Mesenchymal stem cell (in vitro differentiated cells and primary cell): ENCODE measurements around the gene TECR.

Experiments
- DNase-seq: peaks from one replicate; pipeline ENCODE4 v3.0.0-alpha.2; 2013
- H2AFZ ChIP-seq: one replicate; pipeline ENCODE4 v1.6.1; 2013; ENCODE audit warnings: low read depth, mild to moderate bottlenecking, control low read depth, inconsistent platforms, low read length, moderate library complexity
- H2AK5ac ChIP-seq: 2 replicates; pipeline ENCODE4 v1.6.1; 2013; ENCODE audit warnings: low read length, moderate library complexity, mild to moderate bottlenecking, inconsistent platforms; ENCODE audit not compliant: severe bottlenecking
- H2BK120ac ChIP-seq: one replicate; pipeline ENCODE4 v1.6.1; 2013; ENCODE audit warnings: low read depth, mild to moderate bottlenecking, inconsistent platforms, low read length, moderate library complexity
- H2BK12ac ChIP-seq, 2 experiments: one replicate each; pipeline ENCODE4 v1.6.1; 2013; ENCODE audit warnings: inconsistent platforms in 2 of 2, low read length in 2 of 2, mild to moderate bottlenecking in 2 of 2, moderate library complexity in 2 of 2, control low read depth in 1 of 2
- H2BK15ac ChIP-seq: one replicate; pipeline ENCODE4 v1.6.1; 2013; ENCODE audit warnings: mild to moderate bottlenecking, low read depth, inconsistent platforms; ENCODE audit not compliant: poor library complexity, severe bottlenecking
- H2BK5ac ChIP-seq: 2 replicates; pipeline ENCODE4 v1.6.1; 2013; ENCODE audit warnings: low read depth, mild to moderate bottlenecking, low read length, control low read depth, inconsistent platforms; ENCODE audit not compliant: poor library complexity, severe bottlenecking
- H3K14ac ChIP-seq, 2 experiments: one replicate each; pipeline ENCODE4 v1.6.1; 2013; ENCODE audit warnings: inconsistent platforms in 2 of 2, low read length in 2 of 2, control low read depth in 1 of 2, mild to moderate bottlenecking in 1 of 2, moderate library complexity in 1 of 2
- H3K18ac ChIP-seq, 2 experiments: one replicate each; pipeline ENCODE4 v1.6.1; 2013; ENCODE audit warnings: inconsistent platforms in 2 of 2, low read length in 2 of 2, control low read depth in 1 of 2, low read depth in 1 of 2, mild to moderate bottlenecking in 1 of 2
- H3K23ac ChIP-seq, 2 experiments: one replicate each; pipeline ENCODE4 v1.6.1; 2013; ENCODE audit warnings: inconsistent platforms in 2 of 2, low read length in 2 of 2, mild to moderate bottlenecking in 2 of 2, moderate library complexity in 2 of 2, control low read depth in 1 of 2
- H3K27ac ChIP-seq: 2 replicates; pipeline ENCODE4 v1.5.1; 2013; ENCODE audit warnings: mild to moderate bottlenecking, moderate library complexity, low read length, control low read depth, inconsistent platforms; ENCODE audit not compliant: poor library complexity, severe bottlenecking
- H3K27me3 ChIP-seq, 2 experiments: 2 replicates each; pipeline versions ENCODE4 v1.6.1 to v1.7.0; 2013; ENCODE audit warnings: low read length in 2 of 2, mild to moderate bottlenecking in 2 of 2, moderate library complexity in 2 of 2, control low read depth in 1 of 2, inconsistent platforms in 1 of 2; ENCODE audit not compliant: control insufficient read depth in 1 of 2, insufficient read depth in 1 of 2
- H3K36me3 ChIP-seq, 2 experiments: 2 replicates each; pipeline versions ENCODE4 v1.6.1 to v1.7.0; 2013; ENCODE audit warnings: low read length in 2 of 2, control low read depth in 1 of 2, inconsistent platforms in 1 of 2, low read depth in 1 of 2, mild to moderate bottlenecking in 1 of 2; ENCODE audit not compliant: insufficient read depth in 2 of 2, control insufficient read depth in 1 of 2
- H3K4ac ChIP-seq, 2 experiments: one replicate each; pipeline ENCODE4 v1.6.1; 2013; ENCODE audit warnings: inconsistent platforms in 2 of 2, low read length in 2 of 2, mild to moderate bottlenecking in 2 of 2, moderate library complexity in 2 of 2, control low read depth in 1 of 2, low read depth in 1 of 2
- H3K4me1 ChIP-seq: 2 replicates; pipeline ENCODE4 v1.6.1; 2013; ENCODE audit warnings: low read depth, low read length, control low read depth; ENCODE audit not compliant: control insufficient read depth, insufficient read depth
- H3K4me2 ChIP-seq: 2 replicates; pipeline ENCODE4 v1.6.1; 2013; ENCODE audit warnings: low read length, mild to moderate bottlenecking, inconsistent platforms; ENCODE audit not compliant: poor library complexity, severe bottlenecking
- H3K4me3 ChIP-seq, 2 experiments: 2 replicates each; pipeline versions ENCODE4 v1.5.1 to v1.7.0; 2013; ENCODE audit warnings: low read length in 2 of 2, mild to moderate bottlenecking in 2 of 2, control low read depth in 1 of 2, low read depth in 1 of 2; ENCODE audit not compliant: insufficient read depth in 1 of 2
- H3K79me1 ChIP-seq: replicated peaks from 2 replicates; pipeline ENCODE4 v1.6.1; 2013; ENCODE audit warnings: mild to moderate bottlenecking, control low read depth, low read length, inconsistent platforms; ENCODE audit not compliant: poor library complexity, severe bottlenecking
- H3K9ac ChIP-seq: 2 replicates; pipeline ENCODE4 v1.7.0; 2013; ENCODE audit warnings: mild to moderate bottlenecking, low read length, moderate library complexity
- H3K9me3 ChIP-seq: 2 replicates; pipeline ENCODE4 v1.7.0; 2013; ENCODE audit warnings: mild to moderate bottlenecking, low read length; ENCODE audit not compliant: control insufficient read depth
- H4K8ac ChIP-seq: one replicate; pipeline ENCODE4 v1.6.1; 2013; ENCODE audit warnings: inconsistent platforms, mild to moderate bottlenecking, low read length, moderate library complexity
- H4K91ac ChIP-seq: one replicate; pipeline ENCODE4 v1.6.1; 2013; ENCODE audit warnings: mild to moderate bottlenecking, low read length, inconsistent platforms
- WGBS: methylation state at CpG from one replicate; pipeline ENCODE4 v1.1.7; 2013; ENCODE audit warnings: mixed read lengths; 5-methylcytosine and 5-hydroxymethylcytosine counted together

Gene TECR

DNA sequence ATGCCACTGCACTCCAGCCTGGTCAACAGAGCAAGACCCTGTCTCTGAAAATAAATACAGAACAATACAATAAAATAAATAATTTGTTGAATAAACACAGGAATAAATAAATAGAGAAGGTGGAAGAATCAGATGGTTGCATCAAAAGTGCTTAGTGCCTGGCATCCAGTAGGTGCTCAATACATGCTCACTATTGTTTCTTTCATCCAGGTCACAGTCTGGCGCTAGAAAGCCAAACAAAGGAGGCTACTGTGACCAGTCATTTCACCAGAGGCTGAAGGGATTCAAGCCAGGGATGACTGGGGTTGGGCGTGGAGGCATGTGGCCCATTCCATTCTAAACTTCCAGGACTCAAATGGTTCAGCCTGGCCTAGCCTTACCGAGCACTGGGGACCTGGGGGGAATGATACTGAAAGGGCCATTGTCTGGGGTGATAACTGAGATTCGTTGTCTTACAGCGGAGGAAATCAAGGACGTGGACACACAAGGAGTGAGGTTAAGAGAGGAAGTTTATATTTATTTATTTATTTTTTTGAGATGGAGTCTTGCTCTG is 46.1 kb downstream of the TECR start:
- no peak overlapping the region for H2AFZ ChIP-seq
- no peak overlapping the region for H4K8ac ChIP-seq
- no peaks in the 10 kb centered on the region for H3K9me3 ChIP-seq
- no peak overlapping the region for H4K91ac ChIP-seq
- H3K4me2 ChIP-seq: no peak overlapping the region
- H2BK120ac ChIP-seq: no peak overlapping the region
- H3K79me1 ChIP-seq: no peaks in the 10 kb centered on the region
- no peak overlapping the region for H3K18ac ChIP-seq
- no peaks in the 10 kb centered on the region for H3K36me3 ChIP-seq
- WGBS: 86% methylated on average over 6 of the region's 6 CpGs
- no peak overlapping the region for H3K4me3 ChIP-seq
- H2BK12ac ChIP-seq: no peak overlapping the region
- no peaks in the 10 kb centered on the region for H3K27me3 ChIP-seq
- H3K4ac ChIP-seq: no peak overlapping the region
- no peak overlapping the region for H2BK5ac ChIP-seq
- H3K27ac ChIP-seq: no peak overlapping the region
- DNase-seq: no peak
- H2BK15ac ChIP-seq: no peak overlapping the region
- peaks cover 9% of the 10 kb centered on the region for H3K4me1 ChIP-seq
- no peak overlapping the region for H3K14ac ChIP-seq
- no peak overlapping the region for H3K9ac ChIP-seq
- H3K23ac ChIP-seq: no peak overlapping the region
- no peak overlapping the region for H2AK5ac ChIP-seq

- Histone ChIP-seq H2BK15ac (no peak overlapping the region), H3K27me3 (no peaks in the 10 kb centered on the region), H3K9ac (no peak overlapping the region), H3K4ac (no peak overlapping the region), H3K23ac (no peak overlapping the region), H4K8ac (no peak overlapping the region), H3K4me1 (peaks cover 2% of the 10 kb centered on the region), H4K91ac (no peak overlapping the region), H3K79me1 (no peaks in the 10 kb centered on the region), H3K4me2 (no peak overlapping the region), H2AFZ (no peak overlapping the region), H2BK12ac (no peak overlapping the region), H2BK120ac (no peak overlapping the region), H3K18ac (no peak overlapping the region), H3K36me3 (no peaks in the 10 kb centered on the region), H3K4me3 (no peak overlapping the region), H2BK5ac (no peak overlapping the region), H3K14ac (no peak overlapping the region), H2AK5ac (no peak overlapping the region), H3K27ac (no peak overlapping the region), H3K9me3 (no peaks in the 10 kb centered on the region)
- WGBS: 71% methylated on average over 5 of the region's 8 CpGs
- no peak for DNase-seq
Measured at GRCh38 chr19:14576363-14576762, 47.0 kb downstream of the TECR start.

DNA sequence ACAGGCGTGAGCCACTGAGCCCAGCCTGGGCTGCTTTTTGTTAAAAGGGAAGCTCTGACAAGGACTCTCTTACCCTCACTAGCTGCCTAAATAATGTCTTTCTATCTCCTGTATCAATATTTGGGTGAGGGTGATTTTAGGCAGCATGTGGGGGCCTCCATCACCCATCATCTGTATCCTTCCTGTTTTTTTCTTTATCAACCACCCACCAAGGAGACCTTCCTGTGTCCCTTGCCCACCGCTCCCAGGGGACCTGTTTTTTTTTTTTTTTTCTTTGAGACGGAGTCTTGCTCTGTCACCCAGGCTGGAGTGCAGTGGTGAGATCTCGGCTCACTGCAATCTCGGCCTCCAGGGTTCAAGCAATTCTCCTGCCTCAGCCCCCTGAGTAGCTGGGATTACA is 47.9 kb downstream of the TECR start:
- Histone ChIP-seq H2BK12ac (no peak overlapping the region), H2AFZ (no peak overlapping the region), H2AK5ac (no peak overlapping the region), H3K27ac (no peak overlapping the region), H3K18ac (no peak overlapping the region), H3K14ac (no peak overlapping the region), H3K4ac (no peak overlapping the region), H3K79me1 (no peaks in the 10 kb centered on the region), H3K23ac (no peak overlapping the region), H4K91ac (no peak overlapping the region), H3K27me3 (no peaks in the 10 kb centered on the region), H3K4me2 (no peak overlapping the region), H3K4me3 (no peak overlapping the region), H3K36me3 (no peaks in the 10 kb centered on the region), H3K9me3 (no peaks in the 10 kb centered on the region), H2BK15ac (no peak overlapping the region), H4K8ac (no peak overlapping the region), H2BK120ac (no peak overlapping the region), H3K9ac (no peak overlapping the region), H2BK5ac (no peak overlapping the region), H3K4me1 (peaks cover 2% of the 10 kb centered on the region)
- WGBS: 90% methylated on average over 4 of the region's 5 CpGs
- DNase-seq: no peak

DNA sequence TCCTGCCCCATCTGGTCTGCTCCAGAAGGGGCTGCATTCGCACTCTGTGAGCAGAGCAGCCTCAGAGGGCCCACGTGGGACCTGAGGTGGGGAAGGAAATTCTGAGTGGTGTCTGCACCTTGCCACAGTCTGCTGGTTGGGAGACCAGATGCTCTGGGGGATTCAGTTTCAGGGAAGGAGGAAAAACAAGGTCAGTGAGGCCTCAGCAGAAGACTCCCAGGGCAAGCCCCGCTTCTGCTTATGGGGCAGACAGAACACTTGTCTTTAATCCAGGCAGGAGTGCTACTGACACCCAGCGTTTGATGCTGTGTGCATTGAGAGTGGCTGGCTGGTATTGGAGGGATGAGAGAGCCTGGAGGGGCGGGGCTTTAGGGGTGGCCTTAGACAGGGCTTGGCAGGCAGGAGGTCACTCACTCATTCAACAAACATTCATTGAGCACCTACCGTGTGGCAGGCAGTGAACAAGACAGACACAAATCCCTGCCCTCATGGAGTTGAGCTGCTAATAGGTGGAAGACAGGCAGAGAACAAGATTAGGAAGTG is 48.6 kb downstream of the TECR start:
- no peak overlapping the region for H4K91ac ChIP-seq
- H3K23ac ChIP-seq: no peak overlapping the region
- no peaks in the 10 kb centered on the region for H3K36me3 ChIP-seq
- H2AFZ ChIP-seq: no peak overlapping the region
- 68% methylated on average over 5 of the region's 6 CpGs for WGBS
- no peaks in the 10 kb centered on the region for H3K9me3 ChIP-seq
- H2BK120ac ChIP-seq: no peak overlapping the region
- no peak overlapping the region for H3K4me3 ChIP-seq
- H2BK15ac ChIP-seq: no peak overlapping the region
- no peak for DNase-seq
- no peak overlapping the region for H4K8ac ChIP-seq
- H3K27ac ChIP-seq: no peak overlapping the region
- no peak overlapping the region for H2BK5ac ChIP-seq
- no peak overlapping the region for H2BK12ac ChIP-seq
- H2AK5ac ChIP-seq: no peak overlapping the region
- peaks cover 1% of the 10 kb centered on the region for H3K4me1 ChIP-seq
- no peak overlapping the region for H3K4me2 ChIP-seq
- H3K18ac ChIP-seq: no peak overlapping the region
- H3K79me1 ChIP-seq: no peaks in the 10 kb centered on the region
- H3K9ac ChIP-seq: no peak overlapping the region
- no peak overlapping the region for H3K14ac ChIP-seq
- no peak overlapping the region for H3K4ac ChIP-seq
- H3K27me3 ChIP-seq: no peaks in the 10 kb centered on the region
